Effector memory CD4-positive, alpha-beta T cell (primary cell): ENCODE measurements around the gene RIGI.
"Not testable (repeated sequence)": the region's sequence is repeated elsewhere in the genome, so short reads cannot be mapped to it uniquely, and the experiment has no call there.

Experiments used
- DNase-seq, 3 donors: peaks; one replicate each; pipeline ENCODE4 v3.0.0-alpha.2; 2020
- H3K27ac ChIP-seq: 2 replicates; pipeline ENCODE4 v1.7.0; 2013; ENCODE audit warnings: mild to moderate bottlenecking, low read length, moderate library complexity; ENCODE audit not compliant: insufficient read depth, poor library complexity, severe bottlenecking
- H3K27me3 ChIP-seq: replicated peaks from 2 replicates; pipeline ENCODE4 v1.7.0; 2013; ENCODE audit warnings: mild to moderate bottlenecking, low read length; ENCODE audit not compliant: insufficient read depth, control insufficient read depth, poor library complexity, severe bottlenecking
- H3K36me3 ChIP-seq: 2 replicates; pipeline ENCODE4 v1.7.0; 2013; ENCODE audit warnings: mild to moderate bottlenecking, low read length, moderate library complexity; ENCODE audit not compliant: control insufficient read depth, insufficient read depth
- H3K4me1 ChIP-seq: 2 replicates; pipeline ENCODE4 v1.7.0; 2013; ENCODE audit warnings: low read length, mild to moderate bottlenecking; ENCODE audit not compliant: control insufficient read depth, insufficient read depth, poor library complexity, severe bottlenecking
- H3K4me3 ChIP-seq: 2 replicates; pipeline ENCODE4 v1.7.0; 2013; ENCODE audit warnings: low read length, low read depth, mild to moderate bottlenecking; ENCODE audit not compliant: insufficient read depth, poor library complexity, severe bottlenecking
- H3K9me3 ChIP-seq: 2 replicates; pipeline ENCODE4 v1.7.0; 2013; ENCODE audit warnings: mild to moderate bottlenecking, low read length, moderate library complexity; ENCODE audit not compliant: control insufficient read depth

RIGI gene

DNA sequence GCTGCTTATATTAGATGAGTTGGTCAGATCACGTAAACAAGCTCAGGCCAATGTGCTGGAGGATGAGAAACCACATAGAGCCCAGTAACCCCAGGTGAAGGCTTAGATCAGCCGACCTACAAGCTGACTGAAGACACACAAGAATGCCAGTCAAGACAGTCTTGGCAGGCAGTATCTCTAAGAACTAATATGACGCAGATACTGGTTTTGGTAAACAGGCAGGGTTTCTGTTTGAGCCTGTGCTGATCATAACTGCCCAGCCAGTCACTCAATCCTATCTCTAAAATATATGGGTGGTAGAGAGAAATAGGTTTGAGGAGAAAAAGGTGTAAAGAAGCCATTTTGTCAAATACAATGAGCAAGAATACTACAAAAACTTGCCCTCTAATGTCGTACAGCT, 7.8 kb upstream of the RIGI start:
- Histone ChIP-seq H3K27me3 (no peaks in the 10 kb centered on the region), H3K27ac (no peak overlapping the region), H3K4me3 (no peak overlapping the region), H3K36me3 (no peaks in the 10 kb centered on the region), H3K9me3 (no peaks in the 10 kb centered on the region), H3K4me1 (no peaks in the 10 kb centered on the region)
- DNase-seq = no peak

- Histone ChIP-seq H3K27me3 (no peaks in the 10 kb centered on the region), H3K27ac (no peak overlapping the region), H3K4me3 (no peak overlapping the region), H3K36me3 (no peaks in the 10 kb centered on the region), H3K9me3 (no peaks in the 10 kb centered on the region), H3K4me1 (no peaks in the 10 kb centered on the region)
- no peak for DNase-seq
Observed at GRCh38 chr9:32533336-32533735, 7.3 kb upstream of the RIGI start.

DNA sequence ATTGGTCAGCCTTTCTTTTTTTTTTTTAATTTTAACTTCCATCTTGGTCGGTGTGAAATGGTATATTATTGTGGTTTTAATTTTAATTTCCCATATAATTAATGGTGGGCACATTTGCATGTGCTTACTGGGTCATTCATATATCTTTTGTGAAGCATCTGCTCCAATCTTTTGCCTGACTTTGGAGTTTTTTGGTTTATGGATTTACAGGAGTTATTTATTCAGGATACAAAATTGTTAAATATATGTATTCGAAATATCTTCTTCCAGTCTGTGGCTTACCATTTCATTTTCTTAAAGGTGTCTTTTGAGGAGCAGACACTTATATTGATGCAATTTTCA, 682 bp upstream of the RIGI start:
- Histone ChIP-seq H3K36me3 (no peaks in the 10 kb centered on the region), H3K4me3 (peak overlapping the region; percentile 88)

GRCh38 chr9:32525709-32526030, 326 bp downstream of the RIGI start:
- H3K9me3 ChIP-seq = no peaks in the 10 kb centered on the region
- H3K27me3 ChIP-seq = no peaks in the 10 kb centered on the region
- peak overlapping the region; percentile 88 for H3K4me3 ChIP-seq
- no peak for DNase-seq
- peaks cover 10% of the 10 kb centered on the region for H3K4me1 ChIP-seq
- no peaks in the 10 kb centered on the region for H3K36me3 ChIP-seq
- H3K27ac ChIP-seq = peak overlapping the region; percentile 83

More for the DNA sequence above, 682 bp upstream of the RIGI start:
- no peak for DNase-seq
- Histone ChIP-seq H3K4me1 (peaks cover 10% of the 10 kb centered on the region), H3K27ac (peak overlapping the region; percentile 83), H3K27me3 (no peaks in the 10 kb centered on the region), H3K9me3 (no peaks in the 10 kb centered on the region)

GRCh38 chr9:32524892-32525708, 896 bp downstream of the RIGI start:
- no peak for DNase-seq

DNA sequence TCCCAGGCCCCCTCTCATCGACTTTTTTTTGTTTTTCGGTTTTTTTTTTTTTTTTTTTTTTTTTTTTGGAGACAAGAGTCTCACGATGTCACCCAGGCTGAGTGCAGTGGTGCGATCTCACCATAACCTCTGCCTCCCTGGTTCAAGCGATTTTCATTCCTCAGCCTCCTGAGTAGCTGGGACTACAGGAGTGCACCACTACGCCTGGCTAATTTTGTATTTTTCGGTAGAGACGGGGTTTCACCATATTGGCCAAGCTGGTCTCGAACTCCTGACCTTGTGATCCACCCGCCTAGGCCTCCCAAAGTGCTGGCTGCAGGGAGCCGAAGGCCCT, 1.5 kb downstream of the RIGI start:
- H3K36me3 ChIP-seq, H3K9me3 ChIP-seq, H3K27me3 ChIP-seq, H3K4me1 ChIP-seq, DNase-seq, H3K27ac ChIP-seq: not testable (repeated sequence)
- H3K4me3 ChIP-seq = peak overlapping the region; percentile 88

More at GRCh38 chr9:32524892-32525708, 896 bp downstream of the RIGI start:
- peak overlapping the region; percentile 88 for H3K4me3 ChIP-seq
- no peaks in the 10 kb centered on the region for H3K9me3 ChIP-seq
- H3K36me3 ChIP-seq = no peaks in the 10 kb centered on the region
- H3K4me1 ChIP-seq = peaks cover 10% of the 10 kb centered on the region
- no peaks in the 10 kb centered on the region for H3K27me3 ChIP-seq
- peak overlapping the region; percentile 83 for H3K27ac ChIP-seq

DNA sequence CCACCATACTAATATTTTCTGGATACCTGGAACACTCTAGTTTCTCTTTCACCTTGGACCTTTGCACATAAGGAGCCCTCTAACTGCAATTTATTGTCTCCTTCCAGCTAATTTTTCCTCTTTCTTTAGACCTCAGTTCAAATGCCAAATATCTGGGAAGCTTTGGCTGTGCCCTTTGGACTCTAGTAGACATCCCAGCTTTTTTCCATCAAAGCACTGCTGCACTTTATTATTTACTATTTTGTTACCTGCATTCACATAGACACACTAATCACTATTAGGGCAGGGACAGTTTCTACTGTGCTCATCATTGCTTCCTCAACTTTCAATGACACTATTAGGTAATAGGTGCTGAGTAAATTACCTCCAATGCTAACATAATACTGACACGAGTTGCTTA, 2.1 kb downstream of the RIGI start:
- no peak overlapping the region for H3K27ac ChIP-seq
- no peak for DNase-seq
- H3K36me3 ChIP-seq = no peaks in the 10 kb centered on the region
- peaks cover 10% of the 10 kb centered on the region for H3K4me1 ChIP-seq
- H3K27me3 ChIP-seq = no peaks in the 10 kb centered on the region
- H3K4me3 ChIP-seq = no peak overlapping the region
- no peaks in the 10 kb centered on the region for H3K9me3 ChIP-seq

DNA sequence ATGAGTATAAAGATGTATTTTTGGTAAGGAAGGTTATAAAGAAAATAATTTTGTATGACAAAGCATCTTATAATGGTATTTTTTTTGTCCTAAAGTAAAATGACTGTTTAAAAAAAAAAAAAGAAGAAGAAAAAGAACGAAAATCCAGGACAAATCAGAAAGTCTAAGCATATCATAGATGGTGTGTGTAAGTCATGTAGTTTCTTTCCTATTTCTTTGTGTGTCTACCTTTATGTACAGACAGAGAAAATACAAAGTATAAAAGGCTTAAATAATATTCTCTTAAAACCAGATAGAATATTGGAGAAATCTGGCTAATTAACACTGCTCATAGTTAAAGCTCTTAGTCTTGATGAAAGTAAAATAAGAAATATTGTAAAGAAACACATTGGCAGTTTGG, 7.7 kb downstream of the RIGI start:
- DNase-seq = no peak
- Histone ChIP-seq H3K9me3 (no peaks in the 10 kb centered on the region), H3K4me3 (no peak overlapping the region), H3K27me3 (no peaks in the 10 kb centered on the region), H3K4me1 (peaks cover 6% of the 10 kb centered on the region), H3K27ac (no peak overlapping the region), H3K36me3 (no peaks in the 10 kb centered on the region)

GRCh38 chr9:32516241-32516640, 9.8 kb downstream of the RIGI start:
- no peak overlapping the region for H3K4me3 ChIP-seq
- H3K36me3 ChIP-seq = no peaks in the 10 kb centered on the region
- H3K9me3 ChIP-seq = no peaks in the 10 kb centered on the region
- H3K27ac ChIP-seq = no peak overlapping the region
- H3K4me1 ChIP-seq = no peaks in the 10 kb centered on the region
- no peaks in the 10 kb centered on the region for H3K27me3 ChIP-seq
- no peak for DNase-seq

GRCh38 chr9:32508728-32509127, 17.3 kb downstream of the RIGI start:
- no peak overlapping the region for H3K4me3 ChIP-seq
- no peak for DNase-seq

More at GRCh38 chr9:32508728-32509127, 17.3 kb downstream of the RIGI start:
- H3K9me3 ChIP-seq = no peaks in the 10 kb centered on the region
- H3K4me1 ChIP-seq = no peaks in the 10 kb centered on the region
- no peak overlapping the region for H3K27ac ChIP-seq
- peaks cover 7% of the 10 kb centered on the region for H3K36me3 ChIP-seq
- H3K27me3 ChIP-seq = no peaks in the 10 kb centered on the region
